PC-3 (cell line): Measurements from ENCODE around the gene TPGS1. TPM values are rescaled to one million over a fixed set of nuclear protein-coding genes. Genes with fewer than 3 reads are reported as not detected.

Experiments used
- ATAC-seq: fragments of 200-7000 bp; cut with Tn5 transposase; 2 replicates; pipeline ENCODE4 v1.9.1; 2020; ENCODE audit warnings: mild to moderate bottlenecking, moderate library complexity
- BruUV-seq: library from RNA; stranded (reverse); fragments of 400-500 nt; replicated peaks from 2 replicates; lab custom pipeline; 2021; lab: Mats Ljungman, UMichigan
- CTCF ChIA-PET: fragments of 300-600 bp; sonication (Branson Sonifier 250); formaldehyde crosslinking; loops from one replicate; lab custom pipeline; 2022; ENCODE audit warnings: antibody characterized with exemption; lab: Charles Lee
- POLR2A ChIA-PET: fragments of 300-600 bp; sonication (Branson Sonifier 250); formaldehyde crosslinking; loops from one replicate; lab custom pipeline; 2022; ENCODE audit warnings: antibody characterized with exemption; ENCODE audit not compliant: unreplicated experiment; lab: Charles Lee
- DNase-seq: peaks from one replicate; pipeline ENCODE4 v3.0.0-alpha.2; 2015
- H2AFZ ChIP-seq: fragments of 300-600 bp; sonication (generic); 2 replicates; pipeline ENCODE4 v1.6.0; 2016; ENCODE audit warnings: antibody characterized with exemption, low read length
- H3F3A ChIP-seq: fragments of 300-600 bp; sonication (generic); one replicate; pipeline ENCODE4 v1.6.0; 2017; ENCODE audit warnings: antibody characterized with exemption, low read length, control low read depth, mild to moderate bottlenecking; ENCODE audit not compliant: unreplicated experiment
- H3K27ac ChIP-seq: fragments of 300-600 bp; sonication (generic); 2 replicates; pipeline ENCODE4 v1.5.1; 2016; ENCODE audit warnings: mild to moderate bottlenecking, low read length
- H3K27me3 ChIP-seq: fragments of 300-600 bp; sonication (generic); 2 replicates; pipeline ENCODE4 v1.6.1; 2016; ENCODE audit warnings: low read length, mixed read lengths
- H3K36me3 ChIP-seq: fragments of 300-600 bp; sonication (generic); 2 replicates; pipeline ENCODE4 v1.6.1; 2016; ENCODE audit warnings: low read depth, mixed run types, low read length, mixed read lengths
- H3K4me1 ChIP-seq: fragments of 300-600 bp; sonication (generic); 2 replicates; pipeline ENCODE4 v1.5.1; 2016; ENCODE audit warnings: low read length; ENCODE audit not compliant: insufficient read depth
- H3K4me2 ChIP-seq: fragments of 300-600 bp; sonication (generic); 2 replicates; pipeline ENCODE4 v1.6.0; 2016; ENCODE audit warnings: low read length
- H3K4me3 ChIP-seq: fragments of 300-600 bp; sonication (generic); 2 replicates; pipeline ENCODE4 v1.5.1; 2016; ENCODE audit warnings: mild to moderate bottlenecking, low read length, mixed read lengths
- H3K79me2 ChIP-seq: fragments of 300-600 bp; sonication (generic); 2 replicates; pipeline ENCODE4 v1.6.1; 2017; ENCODE audit warnings: low read length, mixed read lengths
- H3K9ac ChIP-seq: fragments of 300-600 bp; sonication (generic); 2 replicates; pipeline ENCODE4 v1.6.0; 2016; ENCODE audit warnings: mild to moderate bottlenecking, low read length
- H3K9me2 ChIP-seq: fragments of 300-600 bp; sonication (generic); replicated peaks from 2 replicates; pipeline ENCODE4 v1.6.1; 2016; ENCODE audit warnings: mixed run types, low read length, mixed read lengths
- H3K9me3 ChIP-seq: fragments of 300-600 bp; sonication (generic); 2 replicates; pipeline ENCODE4 v1.6.1; 2016; ENCODE audit warnings: low read length, mixed read lengths
- H4K20me1 ChIP-seq: fragments of 300-600 bp; sonication (generic); 2 replicates; pipeline ENCODE4 v1.6.1; 2016; ENCODE audit warnings: low read length, mixed read lengths
- EZH2 ChIP-seq: fragments of 300-600 bp; sonication (generic); IDR thresholded peaks from one replicate; pipeline ENCODE4 v1.6.1; 2017; ENCODE audit warnings: antibody characterized with exemption, mild to moderate bottlenecking, low read length; ENCODE audit not compliant: unreplicated experiment
- EZH2phosphoT487 ChIP-seq: fragments of 300-600 bp; sonication (generic); IDR thresholded peaks from 2 replicates; pipeline ENCODE4 v1.6.1; 2018; ENCODE audit warnings: mild to moderate bottlenecking, antibody characterized with exemption, low read length, borderline replicate concordance
- intact Hi-C: fragments of 100-400 bp; cut with micrococcal nuclease; formaldehyde crosslinking; loops from 2 replicates; pipeline ENCODE4 v1.9.0; 2023
- total RNA-seq: library from RNA; depleted of rRNA; stranded (reverse); fragments of >200 nt; gene quantifications from 2 replicates; pipeline ENCODE4 v1.2.3, GENCODE V29; 2014
- TF ChIP-seq, protein P1 (sequence below): fragments of 300-600 bp; sonication (generic); conservative IDR thresholded peaks from 2 replicates; pipeline ENCODE4 v1.5.1; 2017; ENCODE audit warnings: antibody characterized with exemption, low read depth, mild to moderate bottlenecking, low read length

The TPGS1 gene
- total RNA-seq, 1 experiment from 2014 or later = 28.5 TPM

DNA sequence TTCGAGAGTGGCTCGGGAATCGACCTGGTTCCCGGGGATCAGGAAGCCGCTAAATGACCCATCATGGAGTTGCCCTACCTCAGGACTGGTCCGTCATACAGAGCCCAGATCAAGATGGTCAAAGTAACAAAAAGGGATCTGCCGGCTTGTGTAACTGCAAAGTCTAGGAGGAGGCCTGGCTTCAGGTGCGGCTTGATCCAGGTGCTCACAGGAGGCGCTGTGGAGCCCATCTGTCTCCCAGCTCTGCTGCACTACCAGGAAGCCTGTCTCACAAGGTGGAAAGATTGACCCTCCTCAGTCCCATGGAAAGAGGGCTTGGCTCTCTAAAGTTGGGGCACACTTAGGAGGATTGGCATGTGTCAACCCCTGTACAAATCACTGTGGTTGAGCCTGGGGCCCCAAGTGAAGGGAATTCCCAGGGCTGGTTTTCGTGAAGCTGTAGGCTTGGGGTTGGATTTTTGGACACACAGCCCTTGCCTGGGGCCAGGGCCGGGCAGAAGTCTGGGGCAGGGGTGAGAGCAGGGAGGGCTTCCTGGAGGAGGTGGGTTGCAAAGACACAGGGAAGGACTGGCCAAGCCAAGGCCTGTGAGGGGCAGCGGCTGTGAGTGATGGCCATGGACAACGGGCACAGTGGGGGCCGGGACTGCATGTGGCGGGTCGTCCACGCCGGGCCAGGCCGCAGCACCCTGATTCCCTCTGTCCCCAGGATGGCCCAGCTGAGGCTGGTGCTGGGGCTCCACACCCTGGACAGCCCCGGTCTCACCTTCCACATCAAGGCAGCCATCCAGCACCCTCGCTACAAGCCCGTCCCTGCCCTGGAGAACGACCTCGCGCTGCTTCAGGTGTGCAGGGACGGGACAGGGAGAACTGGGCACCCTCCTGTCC, 40.8 kb downstream of the TPGS1 start:
- Histone ChIP-seq H3F3A (no peaks in the 10 kb centered on the region), H3K4me2 (no peak overlapping the region), H2AFZ (no peak overlapping the region), H3K27ac (no peak overlapping the region), H3K9me2 (no peaks in the 10 kb centered on the region), H3K4me3 (no peak overlapping the region), H3K9ac (no peak overlapping the region), H3K4me1 (no peaks in the 10 kb centered on the region; the same call in 1 of the 2 replicates), H3K36me3 (no peaks in the 10 kb centered on the region), H3K79me2 (no peaks in the 10 kb centered on the region), H3K9me3 (no peaks in the 10 kb centered on the region), H4K20me1 (no peaks in the 10 kb centered on the region), H3K27me3 (no peaks in the 10 kb centered on the region)
- TF ChIP-seq, protein P1, sequence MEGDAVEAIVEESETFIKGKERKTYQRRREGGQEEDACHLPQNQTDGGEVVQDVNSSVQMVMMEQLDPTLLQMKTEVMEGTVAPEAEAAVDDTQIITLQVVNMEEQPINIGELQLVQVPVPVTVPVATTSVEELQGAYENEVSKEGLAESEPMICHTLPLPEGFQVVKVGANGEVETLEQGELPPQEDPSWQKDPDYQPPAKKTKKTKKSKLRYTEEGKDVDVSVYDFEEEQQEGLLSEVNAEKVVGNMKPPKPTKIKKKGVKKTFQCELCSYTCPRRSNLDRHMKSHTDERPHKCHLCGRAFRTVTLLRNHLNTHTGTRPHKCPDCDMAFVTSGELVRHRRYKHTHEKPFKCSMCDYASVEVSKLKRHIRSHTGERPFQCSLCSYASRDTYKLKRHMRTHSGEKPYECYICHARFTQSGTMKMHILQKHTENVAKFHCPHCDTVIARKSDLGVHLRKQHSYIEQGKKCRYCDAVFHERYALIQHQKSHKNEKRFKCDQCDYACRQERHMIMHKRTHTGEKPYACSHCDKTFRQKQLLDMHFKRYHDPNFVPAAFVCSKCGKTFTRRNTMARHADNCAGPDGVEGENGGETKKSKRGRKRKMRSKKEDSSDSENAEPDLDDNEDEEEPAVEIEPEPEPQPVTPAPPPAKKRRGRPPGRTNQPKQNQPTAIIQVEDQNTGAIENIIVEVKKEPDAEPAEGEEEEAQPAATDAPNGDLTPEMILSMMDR = no peak
- TF ChIP-seq EZH2phosphoT487 (no peak), EZH2 (no peak)
- DNase-seq = no peak
- CTCF ChIA-PET = interaction anchor here (0.5 to 1.0 kb wide), 2 partner anchors 13 to 27 kb away, joined by 3 read pairs; no protein-coding TSS in a partner anchor
- intact Hi-C loops = no loop called here
- POLR2A ChIA-PET = no interaction called here
- no TSS peak for BruUV-seq
- no peak; the same call in 1 of the 2 replicates for ATAC-seq

DNA sequence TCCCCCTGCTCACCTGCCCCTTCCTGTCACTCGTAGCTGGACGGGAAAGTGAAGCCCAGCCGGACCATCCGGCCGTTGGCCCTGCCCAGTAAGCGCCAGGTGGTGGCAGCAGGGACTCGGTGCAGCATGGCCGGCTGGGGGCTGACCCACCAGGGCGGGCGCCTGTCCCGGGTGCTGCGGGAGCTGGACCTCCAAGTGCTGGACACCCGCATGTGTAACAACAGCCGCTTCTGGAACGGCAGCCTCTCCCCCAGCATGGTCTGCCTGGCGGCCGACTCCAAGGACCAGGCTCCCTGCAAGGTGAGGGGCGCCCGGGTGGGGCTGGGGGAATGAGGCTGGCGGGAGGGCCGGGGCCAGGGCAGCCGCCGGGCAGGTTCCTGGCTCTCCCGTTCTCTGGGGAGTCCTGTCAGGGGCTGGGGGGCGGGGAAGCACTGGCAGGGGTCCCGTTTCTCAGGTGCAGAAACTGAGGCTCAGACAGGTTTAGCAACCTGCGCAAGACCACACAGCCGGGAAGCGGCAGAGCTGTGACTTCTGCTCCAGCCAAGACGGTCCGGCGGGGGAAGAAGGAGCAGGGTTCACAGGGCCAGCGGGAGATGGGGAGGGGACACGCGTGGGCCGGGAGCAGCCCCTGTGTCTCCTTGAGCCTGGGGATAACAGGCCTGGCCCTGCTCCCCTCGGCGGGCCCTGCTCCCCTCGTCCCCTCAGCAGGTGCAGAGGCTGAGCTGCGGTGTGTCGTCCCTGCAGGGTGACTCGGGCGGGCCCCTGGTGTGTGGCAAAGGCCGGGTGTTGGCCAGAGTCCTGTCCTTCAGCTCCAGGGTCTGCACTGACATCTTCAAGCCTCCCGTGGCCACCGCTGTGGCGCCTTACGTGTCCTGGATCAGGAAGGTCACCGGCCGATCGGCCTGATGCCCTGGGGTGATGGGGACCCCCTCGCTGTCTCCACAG, 41.9 kb downstream of the TPGS1 start:
- Histone ChIP-seq H3K79me2 (no peaks in the 10 kb centered on the region), H3K27me3 (no peaks in the 10 kb centered on the region), H4K20me1 (no peaks in the 10 kb centered on the region), H3K27ac (no peak overlapping the region), H3K9ac (no peak overlapping the region), H3K36me3 (no peaks in the 10 kb centered on the region), H2AFZ (no peak overlapping the region), H3F3A (no peaks in the 10 kb centered on the region), H3K4me1 (no peaks in the 10 kb centered on the region; the same call in 1 of the 2 replicates), H3K4me3 (no peak overlapping the region), H3K9me2 (no peaks in the 10 kb centered on the region), H3K4me2 (no peak overlapping the region), H3K9me3 (no peaks in the 10 kb centered on the region)
- no TSS peak for BruUV-seq
- POLR2A ChIA-PET = no interaction called here
- TF ChIP-seq, protein P1 = no peak; the same call in 1 of the 2 replicates
- no peak for TF ChIP-seq EZH2
- CTCF ChIA-PET = interaction anchor here (0.5 to 1.0 kb wide), 2 partner anchors 14 to 26 kb away, joined by 3 read pairs; no protein-coding TSS in a partner anchor
- no peak for ATAC-seq
- DNase-seq = no peak
- intact Hi-C loops = no loop called here
